Inflammatory macrophage treated with lipopolysaccharide for 4 hours (primary cell): Measurements from ENCODE around the gene SMAD6.
A peak's percentile ranks its signal among the peaks of the same experiment; 100 is the strongest.
"Not testable (repeated sequence)": the region's sequence is repeated elsewhere in the genome, so short reads cannot be mapped to it uniquely, and the experiment has no call there.

Experiments
- DNase-seq: peaks from one replicate; pipeline ENCODE4 v3.0.0-alpha.2; 2020

Gene SMAD6

DNA sequence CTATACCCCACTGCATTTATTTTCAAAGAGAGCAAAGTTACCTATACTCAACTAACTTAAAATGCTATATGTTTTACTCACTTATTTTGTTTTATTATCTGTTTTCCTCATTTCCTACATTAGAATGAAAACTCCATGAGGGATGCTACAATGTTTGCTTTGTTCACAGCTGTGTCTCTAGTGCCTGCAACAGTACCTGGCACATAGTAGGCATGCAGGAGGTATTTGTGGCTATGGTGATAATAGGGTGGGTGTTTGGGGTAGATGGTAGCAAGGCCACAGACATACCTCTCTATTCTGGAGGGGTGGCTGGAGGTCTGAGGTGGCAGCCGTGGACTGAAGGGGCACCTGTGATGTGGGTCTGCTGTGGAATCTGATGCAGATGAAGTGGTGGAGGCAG is 24.7 kb upstream of the SMAD6 start:
- no peak for DNase-seq

DNA sequence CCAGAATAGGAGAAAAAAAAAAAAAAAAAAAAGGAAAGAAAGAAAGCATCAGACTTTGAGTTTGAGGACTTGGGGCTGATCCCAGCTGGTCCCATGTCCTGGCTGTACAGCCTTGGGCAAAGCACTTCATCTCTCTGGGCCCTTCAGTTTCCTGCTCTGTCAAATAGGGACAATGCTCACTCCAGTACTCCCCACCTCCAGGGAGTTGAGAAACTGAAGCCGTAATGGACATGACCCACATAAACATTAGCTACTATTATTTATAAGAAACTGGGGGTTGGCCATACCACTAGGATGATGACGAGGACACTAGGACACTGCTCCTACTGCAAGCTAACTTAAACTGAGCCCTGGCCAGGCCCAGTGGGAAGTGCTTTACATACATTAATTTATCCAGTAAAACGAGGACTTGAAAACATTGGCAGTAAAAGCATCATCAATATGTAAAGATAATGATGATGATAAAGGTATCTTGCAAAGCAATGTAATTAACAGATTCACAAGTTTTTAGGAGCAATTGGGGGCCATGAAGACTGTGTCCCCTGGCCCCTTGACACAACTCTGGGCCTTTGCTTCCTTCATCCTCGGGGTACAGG is 22.9 kb upstream of the SMAD6 start:
- DNase-seq, result no peak

DNA sequence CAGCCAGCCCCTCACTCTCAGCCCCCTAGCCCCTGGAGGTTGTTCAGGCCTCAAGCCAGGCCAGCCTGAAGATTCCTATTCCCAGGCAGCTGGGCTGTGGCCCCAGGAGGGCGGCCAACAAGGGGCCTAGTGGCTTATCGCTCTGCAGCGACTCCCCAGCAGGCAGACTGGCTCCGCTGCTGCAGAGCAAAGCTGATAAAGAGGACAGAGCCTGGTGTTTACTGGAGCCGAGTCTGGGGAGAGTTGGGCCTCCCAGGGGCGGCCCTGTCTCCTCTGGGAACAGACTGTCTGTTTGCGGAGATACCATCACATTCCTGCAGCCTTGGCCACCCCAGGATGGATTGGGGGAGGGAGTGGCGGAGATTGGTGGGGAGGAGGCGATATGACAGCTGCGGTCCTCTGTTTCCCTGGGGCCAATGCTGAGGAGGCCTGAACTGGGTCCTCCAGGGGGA is 22.4 kb upstream of the SMAD6 start:
- DNase-seq, result no peak

DNA sequence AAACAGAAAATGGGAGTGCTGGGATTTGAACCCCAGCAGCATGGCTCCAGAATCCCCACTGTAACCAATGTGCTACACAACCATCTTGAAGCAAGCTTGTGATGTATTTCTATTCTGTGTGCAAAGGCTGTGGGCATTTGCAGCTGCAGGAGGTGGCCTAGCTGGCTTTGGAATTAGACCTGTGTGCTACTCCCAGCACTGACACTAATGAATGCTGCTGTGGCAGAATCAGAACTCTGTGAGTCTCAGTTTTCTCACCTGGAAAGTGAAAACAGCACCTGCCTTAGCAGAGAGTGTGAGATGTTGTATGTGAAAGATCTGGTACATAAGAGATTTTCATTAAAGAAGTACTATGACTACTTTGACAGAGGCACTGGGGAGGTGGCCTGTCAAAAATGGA is 21.5 kb upstream of the SMAD6 start:
- no peak for DNase-seq

DNA sequence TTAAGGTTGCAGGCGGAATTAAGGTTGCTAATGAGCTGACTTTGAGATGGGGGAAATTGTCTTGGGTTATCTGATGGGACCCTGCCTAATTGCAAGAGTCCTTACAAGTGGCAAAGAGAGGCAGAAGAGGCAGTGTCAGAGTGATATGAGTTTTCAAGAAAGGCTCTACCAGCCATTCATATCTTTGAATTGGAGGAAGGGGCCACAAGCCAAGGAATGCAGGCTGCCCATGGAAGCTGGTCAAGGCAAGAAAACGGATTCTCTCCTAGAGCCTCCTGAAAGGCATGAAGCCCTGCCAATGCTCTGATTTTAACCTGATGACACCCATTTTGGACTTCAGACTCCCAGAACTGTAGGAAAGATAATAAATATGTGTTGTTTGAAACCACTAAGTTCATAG is 20.6 kb upstream of the SMAD6 start:
- no peak for DNase-seq

DNA sequence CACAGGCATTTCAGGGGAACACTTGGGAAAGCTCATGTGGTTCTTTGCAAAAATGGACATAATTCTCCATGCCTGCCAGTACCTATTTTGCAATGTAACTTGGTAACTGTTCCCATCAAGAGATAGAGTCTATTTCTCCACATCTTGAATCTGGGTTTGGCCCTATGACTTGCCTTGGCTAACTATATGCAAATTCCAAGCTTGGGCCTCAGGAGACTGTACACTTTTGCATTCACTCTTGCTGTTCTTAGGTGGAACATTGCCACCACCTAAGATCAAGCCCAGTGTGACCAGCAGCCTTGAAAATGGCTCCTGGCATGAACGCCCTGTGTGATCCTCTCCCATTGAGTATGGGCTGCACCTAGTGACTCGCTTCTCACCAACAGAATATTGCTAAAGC is 19.8 kb upstream of the SMAD6 start:
- DNase-seq, result no peak

DNA sequence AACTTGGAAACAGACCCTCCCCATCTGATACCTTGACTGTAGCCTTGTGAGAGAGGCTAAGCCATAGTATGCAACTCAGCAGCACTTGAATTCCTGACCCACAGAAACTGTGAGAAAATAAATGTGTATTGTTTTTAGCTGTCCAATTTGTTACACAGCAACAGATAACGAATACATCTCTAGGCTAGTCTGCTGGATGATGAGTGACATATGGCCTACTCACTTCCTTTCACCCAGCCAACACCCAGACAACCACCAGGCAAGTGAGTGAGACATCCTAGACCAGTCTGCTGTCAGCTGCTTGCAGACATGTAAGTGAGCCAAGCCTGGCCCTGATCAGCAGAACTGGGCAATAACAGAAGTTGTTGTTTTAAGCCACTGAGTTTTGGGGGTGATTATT is 19.2 kb upstream of the SMAD6 start:
- DNase-seq, result peak; percentile 61

DNA sequence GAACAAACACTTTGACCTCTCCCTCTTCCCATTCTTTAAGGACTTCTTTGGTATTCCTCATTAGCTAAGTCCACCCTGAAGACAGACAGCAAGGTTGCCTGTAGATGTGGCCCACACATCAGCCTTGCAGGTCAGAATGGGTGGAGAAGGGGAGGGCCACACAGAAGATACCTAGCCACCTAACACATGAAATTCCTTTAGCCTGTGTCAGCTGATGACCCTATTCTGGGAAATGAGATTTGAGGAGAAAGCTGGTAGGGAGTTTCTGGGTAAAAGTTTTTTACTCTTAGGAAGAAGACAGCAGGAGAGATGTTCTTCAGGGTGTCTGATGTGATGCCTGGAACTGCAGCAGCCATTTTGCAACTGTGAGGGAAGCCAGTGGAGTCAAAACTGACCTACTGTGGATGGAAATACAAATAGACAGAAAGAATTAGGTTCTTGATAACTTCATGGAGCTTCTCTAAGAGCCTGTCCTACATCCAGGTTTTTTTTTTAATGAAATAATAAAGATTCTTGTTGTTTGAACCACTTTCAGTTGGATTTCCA is 17.8 kb upstream of the SMAD6 start:
- no peak for DNase-seq

DNA sequence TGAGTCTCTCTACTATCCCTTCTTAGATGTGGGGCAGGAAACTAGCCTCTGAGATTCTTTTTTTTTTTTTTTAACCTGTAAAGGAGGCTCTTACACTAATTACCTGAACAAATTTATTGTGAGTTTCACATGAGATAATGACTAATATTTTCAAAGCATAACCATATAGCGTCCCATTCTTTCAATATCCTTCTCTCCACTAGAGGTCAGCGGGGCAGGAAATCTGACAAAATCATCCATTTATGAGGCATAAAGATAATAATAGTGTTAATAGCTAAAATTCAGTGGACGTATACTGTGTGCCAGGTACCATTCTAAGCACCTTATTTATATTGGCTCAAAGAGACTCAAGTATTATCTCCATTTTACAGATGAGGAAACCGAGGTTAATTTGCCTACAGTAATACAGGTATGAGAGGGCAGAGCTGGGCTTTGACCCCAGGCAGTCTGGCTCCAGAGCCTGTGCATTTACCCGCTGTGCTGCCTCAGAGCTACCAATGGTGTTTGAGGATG is 16.3 kb upstream of the SMAD6 start:
- DNase-seq, result peak; percentile 35

DNA sequence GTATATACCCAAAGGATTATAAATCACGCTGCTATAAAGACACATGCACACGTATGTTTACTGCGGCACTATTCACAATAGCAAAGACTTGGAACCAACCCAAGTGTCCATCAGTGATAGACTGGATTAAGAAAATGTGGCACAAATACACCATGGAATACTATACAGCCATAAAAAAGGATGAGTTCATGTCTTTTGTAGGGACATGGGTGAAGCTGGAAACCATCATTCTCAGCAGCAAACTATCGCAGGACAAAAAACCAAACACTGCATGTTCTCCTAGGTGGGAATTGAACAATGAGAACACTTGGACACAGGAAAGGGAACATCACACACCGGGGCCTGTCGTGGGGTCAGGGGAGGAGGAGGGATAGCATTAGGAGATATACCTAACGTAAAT is 11.1 kb upstream of the SMAD6 start:
- not testable (repeated sequence) for DNase-seq

DNA sequence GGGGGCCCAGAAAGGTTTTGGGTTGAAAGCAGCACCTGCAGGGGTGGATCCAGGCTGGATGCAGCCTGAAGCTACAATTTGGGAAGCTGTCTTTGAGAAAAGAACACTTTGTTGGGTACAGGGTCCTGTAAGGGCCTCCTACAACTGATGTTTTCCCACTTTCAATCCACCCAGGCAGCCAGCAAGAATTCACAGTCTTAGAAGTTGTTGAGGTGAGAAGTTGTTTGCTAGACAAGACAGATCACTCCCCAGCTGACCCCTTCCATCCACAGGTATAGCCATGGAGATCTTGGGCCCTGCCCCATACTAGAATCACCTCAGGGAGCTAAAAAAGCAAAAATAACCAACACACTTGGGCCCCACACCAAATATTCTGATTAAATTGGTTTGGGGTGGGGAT is 10.3 kb upstream of the SMAD6 start:
- no peak for DNase-seq

DNA sequence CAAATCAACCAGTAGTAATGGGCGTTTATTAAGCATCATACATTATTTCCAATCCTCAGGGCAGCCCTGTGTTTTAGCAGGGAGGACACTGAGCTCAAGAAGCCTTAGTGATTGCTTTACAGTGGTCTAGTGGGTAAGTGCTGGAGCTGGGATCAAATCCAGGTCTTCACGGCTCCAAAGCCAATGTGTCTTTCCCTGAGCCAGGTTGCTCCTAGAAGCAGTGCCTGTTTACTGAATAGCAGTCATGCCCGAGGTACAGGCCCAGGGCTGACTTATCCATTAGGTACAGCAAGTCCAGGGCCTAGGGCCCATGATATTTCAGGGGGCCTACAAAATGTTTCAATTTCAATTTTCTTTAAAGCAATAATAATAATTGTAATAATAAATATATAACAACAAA is 9.6 kb upstream of the SMAD6 start:
- no peak for DNase-seq

DNA sequence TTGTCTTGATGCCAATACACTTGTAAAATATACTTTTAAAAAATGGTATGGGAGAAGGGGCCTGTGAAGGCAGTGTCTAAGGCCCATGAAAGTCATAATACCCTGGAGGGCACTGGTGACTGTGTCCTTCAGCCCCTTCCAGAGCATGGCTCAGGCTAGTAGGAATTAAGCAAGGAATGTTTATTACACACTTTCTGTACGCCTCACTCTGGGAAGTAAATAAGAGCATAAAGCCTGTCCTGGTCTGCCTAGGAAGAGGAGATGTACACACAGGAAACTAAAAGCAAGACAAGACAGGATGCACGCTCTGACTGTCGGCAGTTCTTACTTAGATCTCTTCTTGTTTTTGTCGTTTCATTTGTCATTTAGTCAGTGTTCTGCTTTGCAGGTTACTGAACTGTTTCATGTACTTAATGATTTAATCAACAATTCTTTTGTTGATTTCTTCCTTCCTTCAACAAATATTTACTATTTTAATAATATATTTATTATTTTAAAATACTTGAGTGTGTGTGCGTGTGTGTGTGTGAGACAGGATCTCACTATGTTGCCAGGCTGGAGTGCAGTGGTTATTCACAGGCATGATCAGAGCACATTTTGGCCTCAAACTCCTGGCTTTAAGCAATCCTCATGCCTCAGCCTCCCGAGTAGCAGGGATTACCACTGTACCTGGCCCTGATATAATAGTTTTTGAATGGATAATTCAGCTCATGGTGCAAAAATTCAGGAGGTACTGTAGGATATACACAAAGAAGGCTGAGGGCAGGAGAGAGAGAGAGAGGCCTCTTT is 9.0 kb upstream of the SMAD6 start:
- DNase-seq, result no peak

DNA sequence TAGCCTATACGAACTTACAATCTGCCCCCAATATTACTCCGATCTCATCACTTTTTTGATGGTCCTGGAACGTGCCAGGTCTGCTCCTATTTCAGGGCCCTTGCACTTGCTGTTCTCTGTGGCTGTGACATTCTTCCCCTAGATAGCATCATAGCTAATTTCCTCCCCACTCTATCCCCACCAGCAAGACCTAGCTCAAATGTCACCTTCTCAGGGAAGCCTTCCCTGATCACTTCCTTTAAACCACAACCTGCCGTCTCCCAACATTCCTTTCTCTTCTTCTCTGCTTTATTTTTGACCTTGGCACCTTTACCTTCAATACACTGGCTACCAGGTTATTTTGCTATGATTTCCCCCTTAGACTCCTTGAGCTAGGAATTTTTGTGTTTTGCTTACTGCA is 5.3 kb upstream of the SMAD6 start:
- DNase-seq, result no peak

DNA sequence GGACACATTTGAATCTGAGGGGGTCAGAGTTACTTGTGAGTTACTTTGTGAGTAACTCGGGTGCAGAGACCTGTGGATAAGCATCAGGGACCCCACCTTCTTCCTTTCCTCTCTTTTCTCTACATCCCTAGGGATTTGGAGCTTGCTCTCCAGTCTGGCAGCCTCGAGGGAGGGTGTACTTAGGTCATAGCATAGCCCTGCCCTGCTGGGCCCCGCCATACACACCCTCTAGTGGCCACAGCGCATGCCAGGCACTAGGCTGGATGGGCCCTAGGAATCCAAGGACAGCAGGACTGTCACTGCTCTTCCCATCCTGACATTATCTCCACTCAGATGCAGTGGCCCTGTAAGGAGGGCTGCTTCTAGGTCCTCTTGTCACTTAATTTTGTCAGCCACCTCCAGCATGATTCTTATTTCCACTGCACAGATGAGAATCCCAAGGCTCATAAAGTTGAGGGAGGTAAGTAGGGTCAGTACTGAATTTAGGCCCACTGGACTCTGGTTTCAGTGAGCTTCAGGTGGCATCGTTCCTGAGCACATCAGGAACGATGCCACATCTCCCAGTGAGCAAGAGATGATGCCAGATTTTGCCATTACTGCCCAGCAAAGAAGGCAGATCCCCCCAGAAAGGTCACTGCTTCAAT is 3.6 kb upstream of the SMAD6 start:
- DNase-seq, result peak; percentile 70

DNA sequence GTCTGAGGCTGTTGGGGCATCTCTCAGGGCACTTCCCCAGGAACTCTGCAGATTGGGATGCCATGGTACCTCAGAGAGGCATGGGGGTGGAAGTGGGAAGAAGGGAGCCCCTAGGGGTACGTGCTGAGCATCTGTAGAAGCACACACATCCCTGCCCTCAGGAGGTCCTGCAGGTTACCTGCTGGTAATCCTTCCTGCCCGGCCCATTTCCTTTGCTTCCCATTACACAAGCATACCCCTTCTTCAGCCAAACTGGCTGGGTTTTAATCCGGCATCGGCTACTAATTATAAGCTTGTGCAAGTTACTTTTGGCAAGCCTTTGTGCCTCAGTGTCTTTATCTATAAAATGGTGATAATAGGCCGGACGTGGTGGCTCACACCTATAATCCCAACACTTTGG is 3.1 kb upstream of the SMAD6 start:
- DNase-seq, result no peak

DNA sequence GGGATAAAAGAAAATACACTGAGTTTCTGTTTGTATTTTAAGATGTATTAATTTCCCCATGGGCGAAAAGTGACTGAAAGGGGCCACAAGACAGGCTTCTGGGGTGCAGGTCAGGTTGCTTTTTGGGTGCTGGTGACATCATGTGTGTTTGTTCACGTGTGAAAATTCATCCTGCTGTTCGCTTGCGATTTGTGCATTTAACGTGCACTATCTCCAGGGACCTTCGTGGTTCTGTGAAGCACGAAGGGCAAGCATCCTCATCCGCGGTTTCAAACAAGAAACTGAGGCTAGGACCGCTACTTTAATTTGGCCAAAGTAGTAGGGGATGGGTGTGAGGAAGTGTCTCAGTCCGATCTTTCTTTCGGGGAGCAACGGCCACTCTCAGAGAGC is 1.6 kb upstream of the SMAD6 start:
- DNase-seq, result no peak

DNA sequence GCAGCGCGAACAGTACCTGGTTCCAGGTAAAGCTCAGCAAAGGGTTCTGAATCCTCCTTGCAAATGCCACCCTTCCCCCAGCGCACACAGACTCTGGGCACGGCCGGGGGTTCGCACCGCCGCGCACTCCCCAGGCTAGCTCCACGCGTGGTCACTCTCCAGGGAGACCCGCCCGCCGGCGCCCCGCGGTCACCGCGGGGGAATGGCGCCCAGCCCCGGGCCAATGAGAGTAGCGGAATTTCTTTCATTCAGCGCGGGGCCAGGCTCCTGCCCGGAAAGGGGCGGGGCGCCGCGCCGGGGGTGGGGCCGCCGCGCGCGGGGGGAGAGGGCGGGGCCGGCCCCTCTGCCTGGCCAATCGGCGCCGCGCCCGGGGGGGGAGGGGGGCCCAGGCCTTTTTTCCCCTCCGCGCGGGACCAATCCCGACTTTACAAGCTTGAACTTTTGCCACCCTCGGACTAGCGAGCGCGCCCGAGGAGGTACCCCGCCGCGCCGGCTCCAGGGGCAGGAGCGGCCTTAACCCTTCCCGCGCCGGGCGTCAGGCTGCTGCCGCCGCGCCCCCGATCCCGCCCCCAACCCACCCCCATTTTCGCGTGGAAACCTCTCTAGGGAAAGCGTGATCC is 1.1 kb upstream of the SMAD6 start:
- peak; percentile 85 for DNase-seq

DNA sequence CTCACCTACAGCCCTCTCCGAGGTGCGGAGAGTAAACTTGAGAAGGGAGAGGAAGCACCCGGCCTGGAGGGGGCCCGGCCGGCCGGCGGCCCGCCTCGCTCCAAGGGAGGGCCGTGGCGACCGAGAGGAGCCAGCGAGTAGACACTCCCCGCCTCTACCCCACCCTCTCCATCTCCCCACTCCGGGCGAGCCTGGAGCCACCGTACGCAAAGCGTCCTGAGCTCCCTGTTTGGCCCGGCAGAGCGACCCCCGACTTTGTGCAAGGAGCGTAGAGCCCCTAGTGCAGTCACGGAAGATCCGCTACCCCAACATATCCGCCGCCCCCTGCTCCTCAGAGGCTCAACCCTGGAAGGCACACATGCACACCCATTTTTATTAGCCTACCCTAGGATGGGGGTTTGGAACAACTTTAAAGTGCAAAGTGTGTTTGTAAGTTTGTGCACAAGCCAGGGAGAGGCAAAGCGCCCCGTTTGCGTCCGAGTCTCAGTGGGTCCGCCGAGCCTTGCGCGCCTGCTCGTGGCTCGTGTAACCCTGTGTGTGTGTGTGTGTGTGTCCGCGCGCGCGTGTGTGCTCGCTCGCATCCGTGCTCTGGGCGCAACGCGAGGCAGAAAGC is 508 bp upstream of the SMAD6 start:
- DNase-seq, result no peak

DNA sequence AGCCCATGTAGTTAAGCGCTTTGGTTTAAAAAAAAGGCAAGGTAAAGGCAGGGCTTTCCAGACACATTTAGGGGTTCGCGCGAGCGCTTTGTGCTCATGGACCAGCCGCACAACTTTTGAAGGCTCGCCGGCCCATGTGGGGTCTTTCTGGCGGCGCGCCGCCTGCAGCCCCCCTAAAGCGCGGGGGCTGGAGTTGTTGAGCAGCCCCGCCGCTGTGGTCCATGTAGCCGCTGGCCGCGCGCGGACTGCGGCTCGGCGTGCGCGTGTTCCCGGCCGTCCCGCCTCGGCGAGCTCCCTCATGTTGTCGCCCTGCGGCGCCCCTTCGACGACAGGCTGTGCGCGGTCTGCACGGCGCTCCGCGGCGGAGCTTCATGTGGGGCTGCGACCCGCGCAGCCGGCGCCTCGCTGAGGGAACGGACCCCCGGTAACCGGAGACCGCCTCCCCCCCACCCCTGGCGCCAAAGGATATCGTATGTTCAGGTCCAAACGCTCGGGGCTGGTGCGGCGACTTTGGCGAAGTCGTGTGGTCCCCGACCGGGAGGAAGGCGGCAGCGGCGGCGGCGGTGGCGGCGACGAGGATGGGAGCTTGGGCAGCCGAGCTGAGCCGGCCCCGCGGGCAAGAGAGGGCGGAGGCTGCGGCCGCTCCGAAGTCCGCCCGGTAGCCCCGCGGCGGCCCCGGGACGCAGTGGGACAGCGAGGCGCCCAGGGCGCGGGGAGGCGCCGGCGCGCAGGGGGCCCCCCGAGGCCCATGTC is 927 bp downstream of the SMAD6 start:
- no peak for DNase-seq

DNA sequence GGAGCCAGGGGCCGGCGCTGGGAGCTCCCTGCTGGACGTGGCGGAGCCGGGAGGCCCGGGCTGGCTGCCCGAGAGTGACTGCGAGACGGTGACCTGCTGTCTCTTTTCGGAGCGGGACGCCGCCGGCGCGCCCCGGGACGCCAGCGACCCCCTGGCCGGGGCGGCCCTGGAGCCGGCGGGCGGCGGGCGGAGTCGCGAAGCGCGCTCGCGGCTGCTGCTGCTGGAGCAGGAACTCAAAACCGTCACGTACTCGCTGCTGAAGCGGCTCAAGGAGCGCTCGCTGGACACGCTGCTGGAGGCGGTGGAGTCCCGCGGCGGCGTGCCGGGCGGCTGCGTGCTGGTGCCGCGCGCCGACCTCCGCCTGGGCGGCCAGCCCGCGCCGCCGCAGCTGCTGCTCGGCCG is 1.5 kb downstream of the SMAD6 start:
- peak; percentile 67 for DNase-seq
